ENCODE results near the gene GNG11. TPM values are rescaled to one million over a fixed set of nuclear protein-coding genes. Genes with fewer than 3 reads are reported as not detected.

Gene GNG11
- total and polyA plus RNA-seq, 2 of the 13 experiments (the other 11 are each of a cell fraction or from before 2014, with no cell fraction given): not detected

DNA sequence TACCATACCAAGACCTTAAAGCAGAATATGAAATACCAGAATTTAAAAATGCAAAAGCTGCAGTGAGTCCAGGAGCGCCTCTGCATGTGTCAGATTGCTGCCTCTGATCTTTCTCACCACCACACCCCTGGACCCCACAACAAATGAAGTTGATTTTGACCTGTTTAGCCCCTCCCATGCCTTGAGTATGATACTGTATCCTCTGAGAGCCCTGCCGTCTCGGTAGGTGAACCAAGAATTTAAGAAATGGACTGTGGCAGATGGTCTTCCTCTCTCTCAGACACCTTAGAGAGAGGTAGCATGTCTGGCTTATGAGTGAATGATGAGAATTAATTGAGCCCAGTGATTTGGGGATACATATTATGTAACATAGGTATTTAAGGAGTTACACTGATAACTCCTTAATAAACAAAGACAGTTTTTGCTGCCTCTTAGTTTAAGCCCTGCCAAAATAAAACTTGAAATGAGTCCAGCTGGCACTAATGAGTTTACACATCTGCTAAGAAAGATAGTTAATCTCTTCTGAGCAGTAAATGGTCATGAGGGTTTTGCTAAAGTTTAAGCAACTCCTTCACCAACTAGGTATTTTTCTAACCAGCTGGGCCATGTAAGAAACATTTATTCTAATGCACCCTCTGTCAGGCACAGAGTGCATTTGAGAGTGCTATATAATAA is 26.4 kb upstream of the GNG11 start (continued):
- TF ChIP-seq POGZ (CRISPR knock-in tag; IDR thresholded peaks at IDR 0.05) (no peak), AKAP8 (CRISPR knock-in tag; IDR thresholded peaks at IDR 0.05) (no peak), KLF13 (CRISPR knock-in tag; IDR thresholded peaks at IDR 0.05) (no peak), ZFP37 (CRISPR knock-in tag; IDR thresholded peaks at IDR 0.05; ENCODE audit: borderline replicate concordance) (no peak), HDAC2 (CRISPR knock-in tag; IDR thresholded peaks at IDR 0.05) (no peak), ZNF296 (CRISPR knock-in tag; conservative IDR thresholded peaks at IDR 0.05) (no peak), RBFOX2 (IDR thresholded peaks at IDR 0.05; ENCODE audit: low read depth, low read length) (no peak)
- TF ChIP-seq, protein P1, sequence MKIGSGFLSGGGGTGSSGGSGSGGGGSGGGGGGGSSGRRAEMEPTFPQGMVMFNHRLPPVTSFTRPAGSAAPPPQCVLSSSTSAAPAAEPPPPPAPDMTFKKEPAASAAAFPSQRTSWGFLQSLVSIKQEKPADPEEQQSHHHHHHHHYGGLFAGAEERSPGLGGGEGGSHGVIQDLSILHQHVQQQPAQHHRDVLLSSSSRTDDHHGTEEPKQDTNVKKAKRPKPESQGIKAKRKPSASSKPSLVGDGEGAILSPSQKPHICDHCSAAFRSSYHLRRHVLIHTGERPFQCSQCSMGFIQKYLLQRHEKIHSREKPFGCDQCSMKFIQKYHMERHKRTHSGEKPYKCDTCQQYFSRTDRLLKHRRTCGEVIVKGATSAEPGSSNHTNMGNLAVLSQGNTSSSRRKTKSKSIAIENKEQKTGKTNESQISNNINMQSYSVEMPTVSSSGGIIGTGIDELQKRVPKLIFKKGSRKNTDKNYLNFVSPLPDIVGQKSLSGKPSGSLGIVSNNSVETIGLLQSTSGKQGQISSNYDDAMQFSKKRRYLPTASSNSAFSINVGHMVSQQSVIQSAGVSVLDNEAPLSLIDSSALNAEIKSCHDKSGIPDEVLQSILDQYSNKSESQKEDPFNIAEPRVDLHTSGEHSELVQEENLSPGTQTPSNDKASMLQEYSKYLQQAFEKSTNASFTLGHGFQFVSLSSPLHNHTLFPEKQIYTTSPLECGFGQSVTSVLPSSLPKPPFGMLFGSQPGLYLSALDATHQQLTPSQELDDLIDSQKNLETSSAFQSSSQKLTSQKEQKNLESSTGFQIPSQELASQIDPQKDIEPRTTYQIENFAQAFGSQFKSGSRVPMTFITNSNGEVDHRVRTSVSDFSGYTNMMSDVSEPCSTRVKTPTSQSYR (CRISPR knock-in tag; IDR thresholded peaks at IDR 0.05; ENCODE audit: borderline replicate concordance): no peak
- TF ChIP-seq, protein P2, sequence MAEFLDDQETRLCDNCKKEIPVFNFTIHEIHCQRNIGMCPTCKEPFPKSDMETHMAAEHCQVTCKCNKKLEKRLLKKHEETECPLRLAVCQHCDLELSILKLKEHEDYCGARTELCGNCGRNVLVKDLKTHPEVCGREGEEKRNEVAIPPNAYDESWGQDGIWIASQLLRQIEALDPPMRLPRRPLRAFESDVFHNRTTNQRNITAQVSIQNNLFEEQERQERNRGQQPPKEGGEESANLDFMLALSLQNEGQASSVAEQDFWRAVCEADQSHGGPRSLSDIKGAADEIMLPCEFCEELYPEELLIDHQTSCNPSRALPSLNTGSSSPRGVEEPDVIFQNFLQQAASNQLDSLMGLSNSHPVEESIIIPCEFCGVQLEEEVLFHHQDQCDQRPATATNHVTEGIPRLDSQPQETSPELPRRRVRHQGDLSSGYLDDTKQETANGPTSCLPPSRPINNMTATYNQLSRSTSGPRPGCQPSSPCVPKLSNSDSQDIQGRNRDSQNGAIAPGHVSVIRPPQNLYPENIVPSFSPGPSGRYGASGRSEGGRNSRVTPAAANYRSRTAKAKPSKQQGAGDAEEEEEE (CRISPR knock-in tag; IDR thresholded peaks at IDR 0.05; ENCODE audit: borderline replicate concordance): no peak
